HCEC 1CT (cell line): Measurements from ENCODE around the gene ZBTB7C.
A peak's percentile ranks its signal among the peaks of the same experiment; 100 is the strongest.

Experiments used
- DNase-seq: peaks from one replicate; pipeline ENCODE4 v3.0.0-alpha.2; 2017

Gene ZBTB7C

DNA sequence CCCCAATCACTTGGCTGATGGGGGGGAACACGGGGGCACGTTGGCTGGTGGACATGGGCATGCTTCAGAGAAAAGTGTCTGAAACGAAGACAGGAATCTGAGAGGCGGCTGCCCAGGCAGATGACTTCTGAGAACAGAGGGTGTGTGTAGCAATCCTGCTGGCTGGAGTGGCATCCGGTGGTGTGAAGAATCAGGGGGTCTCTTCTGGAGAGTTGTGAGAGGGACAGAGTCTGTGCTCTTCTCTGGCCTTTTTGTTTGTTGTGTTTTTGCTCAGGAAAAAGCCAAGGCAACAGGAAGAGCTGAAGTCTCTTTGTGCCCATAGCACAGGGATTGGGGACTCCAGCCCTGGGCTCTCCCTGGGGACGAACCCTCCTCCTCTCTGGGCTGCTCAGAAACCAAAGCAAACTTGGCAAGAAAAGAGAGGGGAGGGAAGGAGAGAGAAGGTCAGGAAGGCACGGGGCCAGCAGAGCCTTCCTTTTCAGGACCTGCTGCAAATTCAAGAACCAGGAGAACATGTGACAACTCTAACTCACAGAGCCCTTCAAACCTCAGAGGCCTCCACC is 381.7 kb downstream of the ZBTB7C start:
- no peak for DNase-seq

DNA sequence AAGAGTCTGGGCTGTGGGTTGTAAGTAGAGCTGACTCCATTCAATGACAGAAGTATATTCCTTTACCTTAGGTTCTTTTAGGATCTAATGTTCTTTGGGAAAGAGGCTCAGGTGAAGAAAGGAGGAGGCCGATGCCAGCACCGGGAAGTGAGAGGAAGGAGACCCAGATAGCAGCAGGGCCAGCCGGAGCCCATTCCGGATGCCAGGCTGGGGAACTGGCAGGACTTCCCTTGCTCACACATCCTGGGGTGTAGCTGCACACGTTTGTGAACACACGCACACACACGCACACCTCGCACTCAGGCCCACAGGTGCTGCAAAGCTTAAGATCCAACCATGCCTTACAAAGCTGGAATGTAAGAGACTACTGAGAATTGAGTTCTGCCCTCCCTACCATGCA is 383.0 kb downstream of the ZBTB7C start:
- no peak for DNase-seq

DNA sequence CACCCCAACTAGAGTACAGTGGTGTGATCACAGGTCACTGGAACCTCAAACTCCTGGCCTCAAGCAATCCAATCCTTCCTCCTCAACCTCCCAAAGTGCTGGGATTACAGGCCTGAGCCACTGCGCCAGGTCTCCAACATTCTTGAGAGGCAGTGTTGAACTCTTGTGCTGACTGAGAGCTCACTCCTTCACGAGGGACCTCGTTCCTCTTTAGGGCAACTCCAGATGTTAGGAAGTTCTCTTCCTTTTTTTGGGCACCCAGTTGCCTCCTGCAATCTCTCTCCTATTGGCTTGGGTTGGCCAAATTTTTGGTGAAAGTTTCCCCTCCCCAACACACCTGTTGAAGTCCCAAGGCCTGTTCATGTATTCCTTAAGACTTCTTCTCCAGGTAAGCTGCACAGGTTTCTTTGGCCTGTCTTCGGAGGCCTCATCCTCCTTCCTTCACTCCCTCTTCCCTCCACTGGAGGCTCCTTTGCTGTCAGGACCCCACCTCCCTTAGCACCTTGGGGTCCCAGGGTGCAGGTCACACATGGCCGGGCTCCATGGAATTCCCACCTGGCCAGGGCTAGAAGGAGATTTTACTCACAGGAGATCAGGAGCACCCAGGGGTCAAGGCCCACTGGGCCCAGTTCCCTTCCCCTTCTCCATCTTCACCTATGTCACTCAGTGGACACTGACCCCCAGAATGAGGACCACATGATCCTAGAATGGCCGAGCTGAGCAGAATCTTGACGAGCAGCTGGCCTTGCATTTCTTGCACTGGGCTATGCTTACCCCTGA is 384.1 kb downstream of the ZBTB7C start:
- DNase-seq, result no peak

DNA sequence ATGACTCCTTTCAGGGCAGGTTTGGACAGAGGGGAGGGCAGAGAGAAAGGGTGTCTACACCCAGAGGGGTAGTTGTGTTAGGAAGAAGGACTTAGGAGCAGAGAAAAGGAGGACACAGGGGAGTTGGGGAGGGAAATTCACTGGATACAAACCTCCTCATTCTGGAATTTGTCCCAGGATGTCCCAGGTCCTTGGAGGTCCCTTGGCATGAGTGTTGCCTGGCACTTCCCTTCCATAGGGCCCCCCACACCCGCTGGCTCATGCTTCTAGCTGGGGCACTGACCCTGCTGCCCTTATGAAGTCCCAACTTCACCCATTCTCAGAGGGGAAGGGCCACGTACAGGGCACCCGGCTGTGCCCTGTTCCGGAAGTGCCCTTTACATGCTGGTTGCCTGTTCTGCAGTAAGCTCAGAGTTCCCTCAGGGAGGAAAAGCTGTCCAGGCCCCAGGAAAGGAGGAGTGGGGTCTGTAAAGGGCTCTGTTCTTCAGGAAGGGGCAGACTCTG is 385.1 kb downstream of the ZBTB7C start:
- DNase-seq, result no peak

DNA sequence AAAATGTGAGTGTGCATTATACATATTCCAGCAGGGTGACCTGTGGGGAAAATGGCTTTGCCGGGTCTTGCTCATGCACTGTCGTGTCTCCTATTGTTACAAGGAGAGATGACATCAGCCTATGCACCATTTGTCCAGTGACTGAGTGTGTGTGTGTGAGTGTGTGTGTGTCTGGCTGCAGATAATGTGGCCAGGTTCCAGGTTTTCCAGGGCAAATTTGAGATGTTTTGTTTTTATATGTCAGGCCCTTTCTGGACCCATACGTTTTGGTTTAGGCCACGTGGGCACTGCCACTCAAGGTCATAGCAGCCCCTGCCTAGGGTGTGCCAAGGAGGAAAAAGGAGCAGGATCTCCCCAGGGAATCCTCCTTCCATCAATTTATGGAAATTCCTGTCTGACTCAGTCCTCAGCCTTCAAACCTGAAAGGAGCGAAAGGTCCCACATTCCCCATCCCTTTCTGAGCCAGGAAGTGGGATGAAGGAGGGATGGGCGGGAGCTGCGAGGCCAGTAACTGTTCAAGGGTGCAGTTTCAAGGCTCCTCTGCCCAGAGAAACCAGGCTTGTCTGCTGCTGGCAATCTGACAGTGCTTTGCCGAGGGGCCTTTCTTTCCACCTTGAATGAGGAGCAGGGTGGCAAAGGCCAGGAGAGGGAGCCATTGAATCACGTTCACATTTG is 385.7 kb downstream of the ZBTB7C start:
- DNase-seq, result no peak

- DNase-seq, result peak; percentile 56
These were observed 386.5 kb downstream of the ZBTB7C start for GRCh38 chr18:48022531-48023329.

- DNase-seq, result no peak
These were observed 387.2 kb downstream of the ZBTB7C start for GRCh38 chr18:48022021-48022420.

DNA sequence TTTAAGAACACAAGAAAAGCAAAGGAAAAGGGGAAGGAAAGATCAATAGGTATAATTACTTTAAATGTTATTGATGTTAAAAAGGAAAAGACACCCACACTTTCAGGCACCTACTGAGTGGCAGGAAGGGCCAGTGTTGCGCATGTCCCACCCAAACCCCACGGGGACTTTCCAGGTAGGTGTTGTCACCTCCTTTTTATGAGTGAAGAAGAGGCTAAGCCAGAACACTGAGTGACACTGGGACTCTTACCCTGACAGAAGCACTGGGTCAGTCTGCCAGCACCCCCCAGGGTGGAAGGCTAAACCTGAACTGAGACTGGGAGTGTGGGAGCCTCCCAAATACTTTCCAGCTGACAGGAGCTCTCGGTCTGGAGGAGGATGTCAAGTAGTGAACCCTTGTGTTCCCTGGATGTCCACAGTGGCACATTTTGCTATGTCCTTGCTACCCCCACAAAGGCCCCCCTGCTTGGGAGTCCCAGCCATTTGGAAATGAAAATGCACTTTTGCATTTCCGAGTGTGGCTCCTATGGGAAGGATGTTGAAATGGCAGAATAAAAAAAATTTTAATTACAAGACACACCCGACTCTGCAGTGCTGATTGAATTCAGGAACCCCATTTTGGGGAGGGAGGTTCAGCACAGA is 387.8 kb downstream of the ZBTB7C start:
- DNase-seq, result no peak

GRCh38 chr18:48020337-48021250 is 388.6 kb downstream of the ZBTB7C start:
- DNase-seq, result no peak

- DNase-seq, result no peak
These were observed 389.4 kb downstream of the ZBTB7C start for GRCh38 chr18:48019557-48020325.

DNA sequence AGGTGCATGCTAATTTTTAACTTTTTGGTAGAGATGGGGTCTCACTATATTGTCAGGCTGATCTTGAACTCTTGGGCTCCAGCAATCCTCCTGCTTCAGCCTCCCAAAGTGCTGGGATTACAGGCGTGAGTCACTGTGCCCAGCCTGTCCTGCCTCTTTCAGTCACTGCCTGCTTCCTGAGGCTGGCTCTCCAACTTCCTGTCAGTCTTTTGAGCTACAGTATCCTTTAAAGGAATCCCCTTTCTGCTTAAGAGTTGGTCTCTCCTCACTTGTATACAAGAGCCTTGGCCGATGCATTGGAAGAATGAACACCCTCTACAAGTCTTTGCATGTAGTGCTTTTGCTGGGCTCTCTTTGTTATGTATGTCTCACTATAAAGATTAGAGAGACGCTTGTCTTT is 390.3 kb downstream of the ZBTB7C start:
- no peak for DNase-seq

DNA sequence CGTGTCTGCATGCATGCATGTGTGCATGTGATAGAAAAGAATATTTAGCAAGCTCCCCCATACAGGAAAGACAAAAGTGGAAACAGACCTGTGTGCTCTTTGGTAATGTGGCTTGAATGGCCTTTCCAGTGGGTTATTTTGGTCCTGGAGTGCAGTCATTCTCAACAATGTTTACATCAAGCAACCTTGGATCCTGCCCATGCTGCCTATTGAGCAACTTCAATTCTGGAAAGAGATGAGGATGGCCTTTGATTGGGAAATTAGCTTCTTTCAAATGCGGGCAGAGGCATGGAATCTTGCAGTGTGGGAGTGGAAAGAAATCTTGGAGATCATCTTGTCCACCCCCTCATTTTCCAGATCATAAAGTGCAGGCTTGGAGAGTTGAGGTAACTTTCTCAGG is 391.5 kb downstream of the ZBTB7C start:
- DNase-seq, result peak; percentile 7

GRCh38 chr18:48013162-48013561 is 396.0 kb downstream of the ZBTB7C start:
- DNase-seq, result no peak

- no peak for DNase-seq
These were observed 397.2 kb downstream of the ZBTB7C start for GRCh38 chr18:48011926-48012465.

GRCh38 chr18:48010264-48010663 is 398.9 kb downstream of the ZBTB7C start:
- DNase-seq, result no peak

GRCh38 chr18:48009116-48009745 is 400.0 kb downstream of the ZBTB7C start:
- DNase-seq, result no peak

GRCh38 chr18:48007955-48008701 is 401.1 kb downstream of the ZBTB7C start:
- DNase-seq, result no peak

DNA sequence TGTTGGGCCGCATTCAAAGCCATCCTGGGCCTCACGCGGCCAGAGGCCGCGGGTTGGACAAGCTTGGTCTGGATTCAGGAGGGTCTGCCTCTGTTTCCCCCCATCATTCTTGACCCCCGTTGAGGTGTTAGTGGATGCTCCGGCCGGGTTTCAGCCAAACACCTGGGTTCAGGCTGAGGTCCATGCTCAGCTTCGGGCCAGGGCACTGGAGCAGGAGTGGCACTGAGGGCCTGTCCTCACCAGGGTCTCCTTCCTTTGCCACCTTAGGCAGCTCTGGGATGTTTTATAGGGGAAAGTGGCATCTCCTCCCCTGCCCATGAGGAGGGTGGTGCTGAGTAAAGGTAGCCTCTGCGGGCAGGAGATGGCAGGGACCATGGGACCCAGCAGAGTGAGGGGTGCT is 401.8 kb downstream of the ZBTB7C start:
- no peak for DNase-seq
